OCI-LY3 (cell line): ENCODE data around the gene ZNF621.

Experiments used
- H2AFZ ChIP-seq: fragments of 200-600, 300-600 bp; shearing (Covaris generic); 2 replicates; pipeline ENCODE4 v1.6.0; 2014; ENCODE audit warnings: antibody characterized with exemption, low read depth, low read length
- H3K27ac ChIP-seq: fragments of 200-600, 300-600 bp; sonication (generic); 2 replicates; pipeline ENCODE4 v1.5.1; 2014; ENCODE audit warnings: mild to moderate bottlenecking, low read length, moderate library complexity, mixed read lengths
- H3K27me3 ChIP-seq: fragments of 200-600, 300-600 bp; sonication (generic); 2 replicates; pipeline ENCODE4 v1.6.1; 2014; ENCODE audit warnings: low read depth, low read length, mixed read lengths
- H3K36me3 ChIP-seq: fragments of 200-600, 300-600 bp; sonication (generic); replicated peaks from 2 replicates; pipeline ENCODE3; 2014; ENCODE audit warnings: low read depth, low read length, mixed read lengths
- H3K4me1 ChIP-seq: fragments of 300-600, 200-600 bp; sonication (generic); 2 replicates; pipeline ENCODE4 v1.6.1; 2014; ENCODE audit warnings: low read length, mixed read lengths
- H3K4me2 ChIP-seq: fragments of 200-600, 300-600 bp; sonication (generic); 2 replicates; pipeline ENCODE4 v1.6.1; 2014; ENCODE audit warnings: low read length, mixed read lengths
- H3K4me3 ChIP-seq: fragments of 300-600, 200-600 bp; sonication (generic); 2 replicates; pipeline ENCODE4 v1.5.1; 2014; ENCODE audit warnings: antibody characterized with exemption, mild to moderate bottlenecking, low read length, moderate library complexity
- H3K79me2 ChIP-seq: fragments of 300-600, 200-600 bp; shearing (Covaris generic); 2 replicates; pipeline ENCODE4 v1.6.1; 2014; ENCODE audit warnings: mild to moderate bottlenecking, low read length, mixed read lengths
- H3K9ac ChIP-seq: fragments of 300-600, 200-600 bp; shearing (Covaris generic); 2 replicates; pipeline ENCODE4 v1.6.0; 2014; ENCODE audit warnings: mild to moderate bottlenecking, low read length, moderate library complexity
- H3K9me3 ChIP-seq: fragments of 200-600, 300-600 bp; shearing (Covaris generic); 2 replicates; pipeline ENCODE4 v1.6.1; 2014; ENCODE audit warnings: low read length, mixed read lengths; ENCODE audit not compliant: insufficient read depth
- H4K20me1 ChIP-seq: fragments of 200-600, 300-600 bp; sonication (generic); 2 replicates; pipeline ENCODE4 v1.6.1; 2016; ENCODE audit warnings: low read length, mixed read lengths; ENCODE audit not compliant: insufficient read depth
- CTCF ChIP-seq: fragments of 200-600, 300-600 bp; sonication (generic); IDR thresholded peaks from 2 replicates; pipeline ENCODE4 v1.5.1; 2014; ENCODE audit warnings: antibody characterized with exemption, low read length, low read depth
- EZH2phosphoT487 ChIP-seq: fragments of 200-600 bp; shearing (Covaris generic); IDR thresholded peaks from 2 replicates; pipeline ENCODE4 v1.6.1; 2018; ENCODE audit warnings: antibody characterized with exemption, mixed run types, low read depth

ZNF621 gene

GRCh38 chr3:40524568-40525285 lies at the start of gene ZNF621:
Gene ZNF621 (plus strand): TSS chr3:40524960. CDS start chr3:40525841, 881 bp downstream.
- H3K27me3 ChIP-seq, result no peaks in the 10 kb centered on the region
- peak within 1 kb of the TSS; percentile 15 for H3K27ac ChIP-seq
- H3K4me3 ChIP-seq, result peak within 1 kb of the TSS; percentile 82
- H3K9me3 ChIP-seq, result no peaks in the 10 kb centered on the region
- H3K4me1 ChIP-seq, result peaks cover 12% of the 10 kb centered on the region
- H3K79me2 ChIP-seq, result peaks cover 11% of the 10 kb centered on the region
- H4K20me1 ChIP-seq, result no peaks in the 10 kb centered on the region
- H3K9ac ChIP-seq, result peak within 1 kb of the TSS; percentile 75
- TF ChIP-seq CTCF (no peak; the same call in 1 of the 2 replicates), EZH2phosphoT487 (no peak)
- peak within 1 kb of the TSS; percentile 94 for H3K4me2 ChIP-seq
- peaks cover 23% of the 10 kb centered on the region for H3K36me3 ChIP-seq
- peak within 1 kb of the TSS; percentile 95 for H2AFZ ChIP-seq

- Histone ChIP-seq H4K20me1 (no peaks in the 10 kb centered on the region), H3K9ac (peak within 1 kb of the TSS; percentile 86), H3K27ac (peak within 1 kb of the TSS; percentile 11; the same call in 1 of the 2 replicates), H2AFZ (peak within 1 kb of the TSS; percentile 93), H3K36me3 (peaks cover 12% of the 10 kb centered on the region), H3K4me2 (peak within 1 kb of the TSS; percentile 95), H3K9me3 (no peaks in the 10 kb centered on the region), H3K4me1 (peaks cover 11% of the 10 kb centered on the region), H3K79me2 (no peaks in the 10 kb centered on the region; the same call in 1 of the 2 replicates), H3K27me3 (no peaks in the 10 kb centered on the region), H3K4me3 (peak within 1 kb of the TSS; percentile 91)
- TF ChIP-seq CTCF (no peak), EZH2phosphoT487 (no peak)
Observed at GRCh38 chr3:40476478-40477470, 48.0 kb upstream of the ZNF621 start, which contains the start of gene ZNF619. Gene ZNF619 (plus strand): TSS chr3:40477122. CDS start chr3:40477980, 858 bp downstream.

- H3K36me3 ChIP-seq, result peaks cover 18% of the 10 kb centered on the region
- H2AFZ ChIP-seq, result peak overlapping the region; percentile 93
- H3K9ac ChIP-seq, result peak overlapping the region; percentile 86
- no peaks in the 10 kb centered on the region for H4K20me1 ChIP-seq
- TF ChIP-seq EZH2phosphoT487, result no peak
- TF ChIP-seq CTCF, result no peak
- no peaks in the 10 kb centered on the region for H3K27me3 ChIP-seq
- H3K27ac ChIP-seq, result no peak overlapping the region
- no peaks in the 10 kb centered on the region; the same call in 1 of the 2 replicates for H3K79me2 ChIP-seq
- H3K4me3 ChIP-seq, result peak overlapping the region; percentile 91
- H3K4me2 ChIP-seq, result peak overlapping the region; percentile 95
- peaks cover 11% of the 10 kb centered on the region for H3K4me1 ChIP-seq
- H3K9me3 ChIP-seq, result no peaks in the 10 kb centered on the region
Observed at GRCh38 chr3:40477666-40478065, 47.1 kb upstream of the ZNF621 start.

- peaks cover 44% of the 10 kb centered on the region for H3K36me3 ChIP-seq
Observed at GRCh38 chr3:40487172-40487571, 37.6 kb upstream of the ZNF621 start.

More at GRCh38 chr3:40487172-40487571, 37.6 kb upstream of the ZNF621 start:
- H3K27me3 ChIP-seq, result no peaks in the 10 kb centered on the region
- H3K4me3 ChIP-seq, result no peak overlapping the region
- no peak overlapping the region for H3K4me2 ChIP-seq
- no peaks in the 10 kb centered on the region for H3K79me2 ChIP-seq
- no peak overlapping the region for H3K27ac ChIP-seq
- no peak overlapping the region for H2AFZ ChIP-seq
- no peaks in the 10 kb centered on the region for H3K4me1 ChIP-seq
- TF ChIP-seq EZH2phosphoT487 (no peak), CTCF (no peak)
- no peak overlapping the region for H3K9ac ChIP-seq
- no peaks in the 10 kb centered on the region for H3K9me3 ChIP-seq
- H4K20me1 ChIP-seq, result no peaks in the 10 kb centered on the region
